HuH-7 (cell line): ENCODE data around the gene FRG2.
"Not testable (repeated sequence)": the region's sequence is repeated elsewhere in the genome, so short reads cannot be mapped to it uniquely, and the experiment has no call there.

Source experiments
- DNase-seq: peaks from one replicate; pipeline ENCODE4 v3.0.0; 2011; ENCODE audit warnings: low spot score

The FRG2 gene

DNA sequence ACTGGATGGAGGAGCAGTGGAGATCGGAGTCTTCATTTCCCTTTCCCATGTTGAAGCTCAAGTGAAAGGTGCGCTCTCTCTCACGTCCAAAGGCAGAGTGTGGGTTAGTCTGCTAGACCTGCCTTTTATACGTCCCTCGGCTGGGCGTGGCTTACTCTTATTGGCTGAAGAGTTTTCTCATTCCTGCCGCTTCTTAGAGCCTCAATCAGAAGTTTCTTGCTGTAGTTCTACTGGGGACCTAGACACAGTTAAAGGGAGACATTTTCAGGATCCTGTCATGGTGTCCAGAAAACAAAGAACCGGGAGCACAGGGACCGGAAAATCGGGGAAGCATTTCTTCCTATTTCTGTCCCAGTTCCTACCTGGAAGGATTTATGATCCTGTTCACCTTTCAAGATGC lies at the start of gene FRG2:
FRG2 (minus strand) TSS at position 101 of the 400 bp plus-strand sequence; CDS start at position 49, 52 bp downstream.
- DNase-seq, result not testable (repeated sequence)

DNA sequence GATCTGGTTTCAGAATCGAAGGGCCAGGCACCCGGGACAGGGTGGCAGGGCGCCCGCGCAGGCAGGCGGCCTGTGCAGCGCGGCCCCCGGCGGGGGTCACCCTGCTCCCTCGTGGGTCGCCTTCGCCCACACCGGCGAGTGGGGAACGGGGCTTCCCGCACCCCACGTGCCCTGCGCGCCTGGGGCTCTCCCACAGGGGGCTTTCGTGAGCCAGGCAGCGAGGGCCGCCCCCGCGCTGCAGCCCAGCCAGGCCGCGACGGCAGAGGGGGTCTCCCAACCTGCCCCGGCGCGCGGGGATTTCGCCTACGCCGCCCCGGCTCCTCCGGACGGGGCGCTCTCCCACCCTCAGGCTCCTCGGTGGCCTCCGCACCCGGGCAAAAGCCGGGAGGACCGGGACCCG lies 41.3 kb upstream of the FRG2 start:
- not testable (repeated sequence) for DNase-seq

DNA sequence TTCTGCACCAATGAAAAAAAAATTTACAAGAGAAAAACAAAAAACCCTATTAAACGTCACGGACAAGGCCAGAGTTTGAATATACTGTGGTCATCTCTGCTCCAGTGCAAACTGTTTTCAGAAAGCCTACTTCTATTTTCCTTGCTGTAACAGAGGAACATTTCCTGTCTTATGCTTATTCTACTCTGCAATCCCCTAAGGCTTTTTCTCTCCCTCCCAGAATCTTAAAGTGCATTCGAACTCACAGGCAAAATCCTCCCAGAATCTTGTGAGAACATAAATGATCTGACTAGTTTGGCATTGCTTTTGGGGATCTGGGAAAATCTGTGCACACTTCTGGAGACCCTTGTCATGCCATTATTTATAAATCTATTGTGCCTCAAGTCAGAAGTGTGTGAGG lies 37.7 kb upstream of the FRG2 start:
- not testable (repeated sequence) for DNase-seq

DNA sequence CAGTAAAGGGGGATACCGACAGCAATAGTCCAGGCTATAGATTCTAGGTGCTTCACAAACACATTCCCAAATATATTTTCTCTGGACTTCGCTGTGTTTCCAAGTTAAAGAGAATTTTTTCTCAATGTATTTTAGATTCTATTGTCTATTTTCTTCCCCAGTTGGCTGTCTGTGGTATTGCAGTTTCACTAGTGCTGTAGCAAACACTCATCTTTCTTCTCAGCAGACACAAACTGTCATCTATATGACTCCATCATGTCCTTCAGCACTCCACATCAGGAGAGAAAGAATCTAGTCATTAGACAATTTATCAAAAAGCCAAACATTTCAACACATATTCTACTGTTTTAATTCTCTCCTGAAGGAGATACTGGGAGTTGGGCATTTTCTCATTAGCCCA lies 37.3 kb upstream of the FRG2 start, which contains the start of gene DBET:
DBET (plus strand) TSS at position 161 of the 400 bp plus-strand sequence.
- not testable (repeated sequence) for DNase-seq

DNA sequence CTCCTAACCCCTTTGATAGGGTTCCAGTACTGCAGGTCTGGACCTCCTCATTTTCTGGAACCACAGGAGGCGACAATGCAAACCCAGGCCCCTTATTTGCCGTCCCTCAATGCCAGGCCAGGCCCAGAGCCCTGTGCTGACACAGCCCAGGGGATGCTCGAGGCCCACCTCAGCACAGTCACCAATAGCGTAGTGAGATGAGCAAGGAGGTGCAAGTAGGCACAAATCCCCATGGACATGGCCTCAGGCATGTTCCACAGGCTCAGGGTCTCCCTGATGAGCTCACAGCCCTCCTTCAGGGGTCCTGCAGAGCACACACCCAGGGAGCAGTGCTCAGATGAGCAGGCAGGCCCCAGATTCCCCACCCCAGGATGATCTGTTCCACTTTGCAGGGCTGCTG lies 31.9 kb upstream of the FRG2 start:
- not testable (repeated sequence) for DNase-seq

DNA sequence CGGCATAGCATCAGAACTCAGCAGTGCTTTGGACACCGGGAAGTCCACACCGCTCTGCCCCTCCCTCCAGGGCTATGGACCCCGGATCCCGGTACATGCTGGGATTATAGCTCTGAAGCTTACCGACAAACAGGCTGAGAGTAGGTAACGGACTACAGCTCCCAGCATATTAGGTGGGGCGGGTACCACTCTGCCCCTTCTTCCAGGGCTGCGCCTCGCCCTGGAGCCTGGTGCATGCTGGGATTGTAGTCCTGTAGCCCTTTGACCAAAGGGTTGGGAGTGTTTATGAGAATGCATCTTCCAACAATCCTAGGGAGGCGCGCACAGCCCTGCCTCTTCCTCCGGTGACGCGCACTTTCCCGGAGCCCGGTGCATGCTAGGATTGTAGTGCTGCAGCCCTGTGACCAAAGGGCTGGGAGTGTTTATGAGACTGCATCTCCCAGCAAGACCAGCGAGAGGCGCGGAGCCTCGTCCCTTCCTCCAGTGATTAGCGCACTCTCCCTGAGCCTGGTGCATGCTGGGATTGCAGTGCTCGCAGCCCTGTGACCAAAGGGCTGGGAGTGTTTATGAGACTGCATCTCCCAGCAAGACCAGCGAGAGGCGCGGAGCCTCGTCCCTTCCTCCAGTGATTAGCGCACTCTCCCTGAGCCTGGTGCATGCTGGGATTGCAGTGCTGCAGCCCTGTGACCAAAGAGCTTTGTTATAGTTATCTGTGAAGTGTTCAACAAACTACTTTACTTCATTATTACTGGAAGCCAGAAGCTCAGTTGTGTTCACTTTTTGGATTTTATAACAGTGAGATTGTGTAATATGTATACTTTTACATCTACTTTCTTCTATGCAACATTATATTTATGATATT lies 22.6 kb upstream of the FRG2 start:
- not testable (repeated sequence) for DNase-seq

DNA sequence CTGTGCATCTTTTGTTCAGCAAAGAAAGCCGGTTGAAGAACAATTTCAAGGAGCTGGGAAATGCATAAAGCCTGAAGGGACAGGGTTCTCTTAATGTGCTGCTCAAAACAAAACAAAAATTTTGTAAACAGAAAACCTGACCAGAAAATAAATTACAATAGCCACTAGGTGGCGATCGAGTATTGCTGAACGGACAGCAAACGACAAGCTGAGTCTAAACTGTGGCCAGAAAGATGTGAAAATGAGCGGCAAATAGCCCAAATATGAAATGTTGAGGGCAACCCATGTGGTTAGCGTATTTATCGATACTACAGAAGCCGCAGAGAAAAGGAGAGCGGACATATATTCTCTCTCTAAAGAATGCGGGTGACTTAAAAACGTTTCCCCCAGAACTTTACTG lies 20.6 kb upstream of the FRG2 start:
- DNase-seq, result not testable (repeated sequence)

DNA sequence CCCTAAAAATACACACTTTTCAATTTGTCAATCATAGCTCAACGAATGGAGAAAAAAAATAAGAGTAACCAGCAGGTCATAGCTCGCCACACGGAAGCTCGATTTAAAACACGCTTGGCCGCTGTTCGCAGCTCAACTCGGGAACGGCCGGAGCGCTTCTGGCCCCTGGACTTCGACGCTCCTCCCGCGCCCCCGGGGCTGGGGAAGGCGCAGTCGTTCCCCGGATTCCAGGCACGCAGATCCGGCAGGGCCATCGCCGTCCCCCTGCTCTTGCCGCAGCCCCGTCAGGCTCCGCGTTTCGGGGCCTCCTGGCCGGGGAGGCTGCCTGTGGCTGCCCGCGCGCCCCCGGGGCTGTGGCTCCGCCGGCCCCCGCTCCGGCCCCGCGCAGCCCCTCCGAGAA lies 13.8 kb upstream of the FRG2 start:
- DNase-seq, result not testable (repeated sequence)

DNA sequence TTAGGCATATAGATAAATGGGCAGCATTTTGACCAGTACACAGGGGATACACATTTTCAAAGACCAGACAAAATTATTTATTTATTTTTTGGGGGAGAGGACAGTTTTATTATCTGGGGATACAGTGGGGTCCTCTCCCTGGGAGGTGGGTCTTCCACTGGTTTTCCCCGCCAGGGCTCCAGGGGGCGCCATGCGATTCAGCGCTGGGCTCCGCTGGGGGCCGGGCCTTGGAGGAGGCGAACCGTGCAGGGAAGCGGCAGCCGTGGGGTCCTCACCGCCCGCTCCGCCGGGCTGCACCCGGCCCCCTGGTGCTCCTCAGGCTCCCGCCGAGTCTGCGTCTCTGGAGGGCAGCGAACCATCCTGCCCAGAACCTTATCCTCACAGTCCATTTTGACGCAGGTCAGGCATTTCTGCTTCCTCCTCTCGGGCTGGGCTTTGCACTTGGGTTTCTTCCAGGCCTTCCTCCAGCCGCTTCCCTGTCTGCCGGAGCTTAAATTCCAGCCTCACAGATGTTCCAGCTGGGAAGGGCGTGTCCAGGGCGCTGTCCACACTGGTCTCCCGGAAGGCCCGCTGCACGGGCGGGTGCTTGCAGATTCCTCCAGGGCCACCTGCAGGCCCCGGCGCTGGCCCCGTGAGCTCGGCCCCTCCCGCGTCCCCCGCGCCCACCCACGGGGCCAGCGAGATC lies 10.8 kb upstream of the FRG2 start:
- not testable (repeated sequence) for DNase-seq

DNA sequence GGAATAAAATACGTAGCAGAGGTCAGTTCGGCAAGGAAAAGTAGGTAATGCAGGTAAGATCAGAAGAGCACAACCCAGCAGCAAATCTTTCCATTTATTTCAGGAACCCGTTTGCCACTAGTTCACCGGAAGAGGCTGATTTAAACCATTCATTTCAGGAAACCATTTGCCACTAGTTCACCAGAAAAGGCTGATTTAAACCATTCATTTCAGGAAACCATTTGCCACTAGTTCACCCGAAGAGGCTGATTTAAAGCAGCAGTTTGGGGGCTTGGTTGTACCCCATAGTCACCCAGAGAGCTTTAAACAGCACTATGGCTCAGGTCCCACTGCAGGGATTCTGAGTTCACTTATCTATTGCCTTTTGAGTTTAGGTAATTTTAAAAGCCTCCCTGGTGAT lies 4.2 kb upstream of the FRG2 start:
- DNase-seq, result not testable (repeated sequence)

DNA sequence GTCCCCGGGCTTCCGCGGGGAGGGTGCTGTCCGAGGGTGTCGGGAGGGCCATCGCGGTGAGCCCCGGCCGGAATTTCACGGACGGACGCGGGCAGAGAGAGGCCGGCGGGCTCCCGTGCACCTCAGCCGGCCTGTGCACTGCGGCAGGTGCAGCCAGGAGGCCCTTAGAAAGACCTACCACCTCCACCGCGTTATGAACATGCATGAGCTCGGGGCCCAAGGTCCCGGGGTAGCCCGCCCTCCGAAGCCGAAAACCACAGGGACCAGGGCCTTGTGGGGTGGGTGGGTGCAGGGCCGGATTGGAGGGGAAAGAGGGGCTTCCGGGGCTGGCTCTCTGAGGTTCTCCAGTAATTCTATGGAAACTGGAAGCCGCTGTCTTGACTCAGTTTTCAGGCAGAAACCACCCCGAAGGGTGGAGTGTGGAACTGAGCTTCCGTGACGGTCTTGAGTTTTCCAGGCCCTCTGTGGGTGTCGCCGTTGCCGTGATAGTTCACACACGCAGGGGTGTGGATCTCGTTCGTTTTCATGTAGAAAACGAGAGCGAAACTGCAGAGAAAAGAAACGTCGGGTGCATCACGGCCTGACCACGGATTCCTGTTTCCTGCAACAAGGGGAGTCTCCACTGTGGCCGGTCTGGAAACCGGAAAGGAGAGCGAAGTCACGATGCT lies 4.3 kb downstream of the FRG2 start:
- not testable (repeated sequence) for DNase-seq

DNA sequence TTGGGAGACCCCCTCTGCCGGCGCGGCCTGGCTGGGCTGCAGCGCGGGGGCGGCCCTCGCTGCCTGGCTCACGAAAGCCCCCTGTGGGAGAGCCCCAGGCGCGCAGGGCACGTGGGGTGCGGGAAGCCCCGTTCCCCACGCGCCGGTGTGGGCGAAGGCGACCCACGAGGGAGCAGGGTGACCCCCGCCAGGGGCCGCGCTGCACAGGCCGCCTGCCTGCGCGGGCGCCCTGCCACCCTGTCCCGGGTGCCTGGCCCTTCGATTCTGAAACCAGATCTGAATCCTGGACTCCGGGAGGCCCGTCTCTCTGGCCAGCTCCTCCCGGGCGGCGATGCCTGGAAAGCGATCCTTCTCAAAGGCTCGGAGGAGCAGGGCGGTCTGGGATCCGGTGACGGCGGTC lies 5.1 kb downstream of the FRG2 start:
- DNase-seq, result not testable (repeated sequence)

DNA sequence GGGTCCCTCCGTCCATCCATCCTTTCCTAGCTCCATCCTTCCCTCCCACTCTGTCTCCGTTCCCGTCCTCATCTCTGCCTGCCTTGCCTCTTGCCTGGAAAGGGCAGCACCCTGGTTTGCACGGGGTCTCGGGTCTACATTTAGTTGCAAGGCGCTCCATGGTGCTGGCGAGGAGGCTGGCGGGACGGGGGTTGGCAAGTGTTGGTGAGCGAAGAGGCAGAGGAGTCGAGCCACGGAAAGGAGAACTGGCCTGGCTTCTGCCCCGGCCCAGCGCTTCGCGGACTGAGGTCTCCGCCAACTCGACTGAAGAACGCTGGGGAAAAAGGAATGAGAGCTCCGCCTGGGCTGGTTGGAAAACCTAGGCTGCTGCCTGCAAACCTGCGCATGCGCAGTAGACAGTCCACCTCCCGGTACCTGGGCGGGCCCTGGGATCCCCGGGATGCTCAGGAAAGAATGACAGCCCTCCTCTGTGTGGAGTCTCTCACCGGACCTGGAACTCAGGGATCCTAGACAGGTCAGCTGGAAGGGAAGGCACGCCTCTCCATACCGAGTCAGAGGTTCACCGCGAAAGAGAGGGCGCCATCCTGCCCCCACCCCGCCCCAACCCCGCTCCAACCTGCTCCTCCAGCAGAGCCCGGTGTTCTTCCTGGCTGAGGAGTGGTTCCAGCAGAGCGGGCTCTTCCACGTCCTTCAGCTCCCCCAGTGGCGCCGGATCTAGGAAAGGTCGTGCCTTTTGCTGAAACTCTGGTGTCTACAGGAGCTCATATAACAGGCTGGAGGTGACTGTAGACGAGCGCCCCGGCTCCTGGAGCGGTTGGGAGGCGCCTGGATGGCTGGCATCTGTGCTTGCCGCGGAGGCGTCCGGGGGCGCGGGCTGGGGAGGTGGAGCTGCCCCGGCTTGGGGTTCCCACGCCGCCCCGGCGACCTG lies 6.0 kb downstream of the FRG2 start:
- DNase-seq, result no peak

DNA sequence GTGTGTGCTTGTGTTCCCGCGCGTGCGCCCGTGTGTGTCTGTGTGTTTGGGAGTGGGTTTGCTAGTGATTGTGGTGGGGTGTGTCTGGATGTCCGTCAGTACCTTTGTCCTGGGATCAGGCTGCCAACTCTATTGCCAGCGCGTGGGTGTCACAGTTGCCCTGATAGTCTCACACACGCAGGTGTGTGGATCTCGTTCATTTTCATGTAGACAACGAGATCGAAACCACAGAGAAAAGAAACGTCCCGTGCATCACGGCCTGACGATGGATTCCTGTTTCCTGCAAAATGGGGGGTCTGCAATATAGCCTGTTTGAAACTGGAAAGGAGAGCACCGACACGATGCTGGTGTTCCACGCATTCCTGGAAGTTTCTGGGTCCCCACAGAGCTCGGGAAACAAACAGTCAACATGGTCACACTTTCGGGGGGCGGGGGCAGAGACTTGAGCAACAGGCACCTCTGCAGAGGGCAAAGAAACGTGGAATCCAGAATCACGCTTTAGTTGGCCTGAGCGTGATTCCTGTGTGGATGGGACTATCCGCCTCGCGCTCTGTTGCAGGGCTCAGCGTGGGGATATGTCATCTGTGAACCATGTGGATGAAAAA lies 7.1 kb downstream of the FRG2 start:
- DNase-seq, result not testable (repeated sequence)

DNA sequence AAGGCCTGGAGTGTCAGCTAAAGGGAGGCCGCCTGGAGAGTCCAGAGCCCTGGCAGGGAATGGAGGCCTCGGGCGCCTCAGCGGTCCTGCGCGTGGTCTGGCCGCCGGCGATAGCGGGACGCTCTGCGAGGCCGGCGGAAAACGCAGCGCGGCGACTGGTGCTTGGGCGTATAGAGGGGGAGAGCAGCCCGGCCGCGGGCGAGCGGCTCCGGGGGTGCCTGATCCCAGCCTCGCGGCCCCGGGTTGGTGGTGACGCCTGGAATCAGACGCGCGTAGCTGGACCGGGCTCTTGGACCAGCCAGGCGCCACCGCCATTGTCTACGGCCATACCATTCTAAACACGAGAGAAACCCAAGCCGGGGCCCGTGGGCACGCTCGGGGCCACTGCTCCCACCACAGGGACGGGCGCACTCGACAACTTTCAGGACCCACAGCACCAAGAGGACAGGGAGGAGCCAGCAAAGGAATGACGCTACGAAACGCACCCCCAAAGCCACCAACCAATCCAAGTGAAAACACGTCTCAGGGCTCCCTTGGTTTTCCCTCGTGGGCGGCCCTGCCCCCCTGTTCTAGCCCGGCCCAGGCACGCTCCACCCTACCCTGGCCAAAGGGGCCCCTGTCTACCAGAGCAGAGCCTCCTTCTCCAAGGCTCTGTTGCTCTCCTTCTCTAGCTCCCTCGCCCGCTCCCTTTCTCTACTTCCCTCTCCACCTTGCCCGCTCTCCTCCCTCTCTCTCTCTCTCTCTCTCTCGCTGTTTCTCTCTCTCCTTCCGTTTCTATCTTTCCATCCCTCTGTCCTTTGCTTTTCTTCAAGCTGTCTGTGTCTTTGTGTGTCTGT lies 7.8 kb downstream of the FRG2 start:
- DNase-seq, result no peak

DNA sequence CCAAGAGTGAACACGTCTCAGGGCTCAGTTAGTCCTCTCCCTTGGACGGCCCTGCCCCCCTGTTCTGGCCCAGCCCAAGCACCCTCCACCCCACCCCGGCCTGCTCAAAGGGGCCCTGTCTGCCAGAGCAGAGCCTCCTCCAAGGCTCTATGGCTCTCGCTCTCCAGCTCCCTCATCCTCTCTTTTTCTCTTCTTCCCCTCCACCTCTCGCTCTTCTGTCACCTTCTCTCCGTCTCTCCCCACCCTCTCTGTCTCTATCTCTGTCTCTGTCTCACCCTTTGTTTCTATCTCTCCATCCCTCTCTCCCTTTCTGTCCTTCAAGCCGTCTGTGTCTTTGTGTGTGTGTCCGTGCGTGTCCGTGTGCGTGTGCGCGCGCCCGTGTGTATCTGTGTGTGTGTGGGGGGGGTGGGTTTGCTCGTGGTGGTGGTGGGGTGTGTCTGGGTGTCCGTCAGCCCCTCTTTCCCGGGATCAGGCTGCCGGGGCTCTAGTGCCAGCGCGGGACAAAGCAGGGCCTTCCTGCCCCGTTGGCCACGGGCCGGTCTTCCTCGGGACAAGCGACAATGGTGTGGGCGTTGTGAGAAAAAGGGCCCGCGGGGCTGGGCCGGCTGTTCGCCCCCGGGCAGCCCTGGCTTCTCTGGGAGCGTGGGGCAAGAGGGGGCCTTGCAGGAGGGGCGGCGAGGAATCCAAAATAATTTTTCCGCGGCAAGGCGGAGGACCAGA lies 8.7 kb downstream of the FRG2 start:
- no peak for DNase-seq

DNA sequence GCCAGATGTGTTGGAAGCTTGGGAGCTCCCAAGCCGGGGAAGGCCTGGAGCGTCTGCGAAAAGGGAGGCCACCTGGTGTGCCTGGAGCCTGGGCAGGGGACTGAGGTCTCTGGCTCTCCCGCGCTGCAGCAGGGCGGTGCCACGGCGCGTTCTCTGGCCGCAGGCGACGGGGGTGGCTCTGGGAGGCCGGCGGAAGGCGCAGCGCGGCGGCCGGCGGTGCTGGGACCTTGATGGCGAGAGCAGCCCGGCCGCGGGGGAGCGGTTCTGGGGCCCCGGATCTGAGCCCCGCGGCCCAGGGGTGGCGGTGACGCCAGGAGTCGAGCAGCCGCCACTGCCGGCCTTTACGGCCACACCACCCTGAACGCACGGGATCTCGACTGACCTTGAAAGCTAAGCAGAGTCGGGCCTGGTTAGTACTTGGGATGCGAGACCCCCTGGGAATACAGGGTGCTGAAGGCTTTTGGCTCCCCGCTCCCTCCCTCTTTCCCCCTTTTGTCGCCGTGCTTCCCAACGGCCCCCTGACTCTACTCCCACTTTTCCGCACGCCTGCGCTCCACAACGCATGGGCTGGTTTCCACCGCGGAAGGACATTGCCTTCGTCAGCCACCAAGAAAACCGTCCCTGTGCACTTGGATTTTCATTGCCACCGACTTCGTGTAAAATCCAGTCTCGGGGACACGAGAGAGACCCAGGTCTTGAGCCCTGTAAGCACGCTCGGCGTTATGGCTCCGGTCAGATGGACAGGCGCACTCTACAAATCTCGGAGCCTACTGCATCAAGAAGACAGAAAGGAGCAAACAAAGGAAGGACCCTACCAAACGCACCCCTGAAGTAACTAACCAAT lies 9.5 kb downstream of the FRG2 start:
- no peak for DNase-seq
